ENCODE measurements around the gene PPM1L. TPM values are rescaled to one million over a fixed set of nuclear protein-coding genes. Genes with fewer than 3 reads are reported as not detected.

The PPM1L gene
- total RNA-seq, 1 experiment from 2014 or later: 10.6 TPM

- no TSS peak for BruUV-seq (replicated peaks)
Measured at GRCh38 chr3:160950542-160950941, 194.5 kb downstream of the PPM1L start.

GRCh38 chr3:160950954-160951353 lies 194.9 kb downstream of the PPM1L start:
- no peak for TF ChIP-seq CTCF (conservative IDR thresholded peaks at IDR 0.05; ENCODE audit: low read depth, low read length)
- TF ChIP-seq EZH2 (IDR thresholded peaks at IDR 0.05; ENCODE audit: borderline replicate concordance, low read depth, low read length, poor library complexity, severe bottlenecking): no peak
- intact Hi-C loops (cut with micrococcal nuclease; ENCODE audit: unreplicated experiment): no loop called here
- no peaks in the 10 kb centered on the region for H3K9me3 ChIP-seq (ENCODE audit: low read depth, low read length, poor library complexity, severe bottlenecking)
- H3K27ac ChIP-seq (ENCODE audit: low read depth, low read length, poor library complexity, severe bottlenecking): no peak overlapping the region
- no peak for DNase-seq (ENCODE audit: low spot score)
- H3K27me3 ChIP-seq (replicated peaks; ENCODE audit: insufficient read depth, low read depth, low read length, poor library complexity): no peaks in the 10 kb centered on the region
- CTCF ChIA-PET: no interaction called here
- no peaks in the 10 kb centered on the region for H3K36me3 ChIP-seq (ENCODE audit: insufficient read depth, low read length, poor library complexity, severe bottlenecking)
- no peaks in the 10 kb centered on the region for H3K4me1 ChIP-seq (ENCODE audit: insufficient read depth, low read length, poor library complexity, severe bottlenecking)
- POLR2A ChIA-PET (ENCODE audit: low non-redundant PET): no interaction called here
- no peak overlapping the region for H3K4me3 ChIP-seq (ENCODE audit: low read depth, low read length, poor library complexity, severe bottlenecking)
- BruUV-seq (replicated peaks): no TSS peak

More at GRCh38 chr3:160950542-160950941, 194.5 kb downstream of the PPM1L start:
- Histone ChIP-seq H3K4me3 (ENCODE audit: low read depth, low read length, poor library complexity, severe bottlenecking) (no peak overlapping the region), H3K4me1 (ENCODE audit: insufficient read depth, low read length, poor library complexity, severe bottlenecking) (no peaks in the 10 kb centered on the region), H3K9me3 (ENCODE audit: low read depth, low read length, poor library complexity, severe bottlenecking) (no peaks in the 10 kb centered on the region), H3K27ac (ENCODE audit: low read depth, low read length, poor library complexity, severe bottlenecking) (no peak overlapping the region), H3K36me3 (ENCODE audit: insufficient read depth, low read length, poor library complexity, severe bottlenecking) (no peaks in the 10 kb centered on the region), H3K27me3 (replicated peaks; ENCODE audit: insufficient read depth, low read depth, low read length, poor library complexity) (no peaks in the 10 kb centered on the region)
- TF ChIP-seq CTCF (conservative IDR thresholded peaks at IDR 0.05; ENCODE audit: low read depth, low read length) (no peak), EZH2 (IDR thresholded peaks at IDR 0.05; ENCODE audit: borderline replicate concordance, low read depth, low read length, poor library complexity, severe bottlenecking) (no peak)
- POLR2A ChIA-PET (ENCODE audit: low non-redundant PET): no interaction called here
- CTCF ChIA-PET: no interaction called here
- intact Hi-C loops (cut with micrococcal nuclease; ENCODE audit: unreplicated experiment): no loop called here
- DNase-seq (ENCODE audit: low spot score): no peak

GRCh38 chr3:160951642-160952487 lies 195.8 kb downstream of the PPM1L start:
- no TSS peak for BruUV-seq (replicated peaks)
- no peak overlapping the region for H3K27ac ChIP-seq (ENCODE audit: low read depth, low read length, poor library complexity, severe bottlenecking)
- ChIA-PET CTCF (no interaction called here), POLR2A (ENCODE audit: low non-redundant PET) (no interaction called here)
- H3K9me3 ChIP-seq (ENCODE audit: low read depth, low read length, poor library complexity, severe bottlenecking): no peaks in the 10 kb centered on the region
- no peaks in the 10 kb centered on the region for H3K36me3 ChIP-seq (ENCODE audit: insufficient read depth, low read length, poor library complexity, severe bottlenecking)
- intact Hi-C loops (cut with micrococcal nuclease; ENCODE audit: unreplicated experiment): no loop called here
- no peak for TF ChIP-seq CTCF (conservative IDR thresholded peaks at IDR 0.05; ENCODE audit: low read depth, low read length)
- no peak for TF ChIP-seq EZH2 (IDR thresholded peaks at IDR 0.05; ENCODE audit: borderline replicate concordance, low read depth, low read length, poor library complexity, severe bottlenecking)
- no peaks in the 10 kb centered on the region for H3K27me3 ChIP-seq (replicated peaks; ENCODE audit: insufficient read depth, low read depth, low read length, poor library complexity)
- no peak overlapping the region for H3K4me3 ChIP-seq (ENCODE audit: low read depth, low read length, poor library complexity, severe bottlenecking)
- no peaks in the 10 kb centered on the region for H3K4me1 ChIP-seq (ENCODE audit: insufficient read depth, low read length, poor library complexity, severe bottlenecking)
- no peak for DNase-seq (ENCODE audit: low spot score)
